NCI-H2171 treated with DMSO at 0.1 percent for 48 hours (cell line): Measurements from ENCODE around the gene BCL2L1.

Experiments used
- DNase-seq: peaks from one replicate; lab custom pipeline; 2025; lab: John Stamatoyannopoulos, UW

Gene BCL2L1

DNA sequence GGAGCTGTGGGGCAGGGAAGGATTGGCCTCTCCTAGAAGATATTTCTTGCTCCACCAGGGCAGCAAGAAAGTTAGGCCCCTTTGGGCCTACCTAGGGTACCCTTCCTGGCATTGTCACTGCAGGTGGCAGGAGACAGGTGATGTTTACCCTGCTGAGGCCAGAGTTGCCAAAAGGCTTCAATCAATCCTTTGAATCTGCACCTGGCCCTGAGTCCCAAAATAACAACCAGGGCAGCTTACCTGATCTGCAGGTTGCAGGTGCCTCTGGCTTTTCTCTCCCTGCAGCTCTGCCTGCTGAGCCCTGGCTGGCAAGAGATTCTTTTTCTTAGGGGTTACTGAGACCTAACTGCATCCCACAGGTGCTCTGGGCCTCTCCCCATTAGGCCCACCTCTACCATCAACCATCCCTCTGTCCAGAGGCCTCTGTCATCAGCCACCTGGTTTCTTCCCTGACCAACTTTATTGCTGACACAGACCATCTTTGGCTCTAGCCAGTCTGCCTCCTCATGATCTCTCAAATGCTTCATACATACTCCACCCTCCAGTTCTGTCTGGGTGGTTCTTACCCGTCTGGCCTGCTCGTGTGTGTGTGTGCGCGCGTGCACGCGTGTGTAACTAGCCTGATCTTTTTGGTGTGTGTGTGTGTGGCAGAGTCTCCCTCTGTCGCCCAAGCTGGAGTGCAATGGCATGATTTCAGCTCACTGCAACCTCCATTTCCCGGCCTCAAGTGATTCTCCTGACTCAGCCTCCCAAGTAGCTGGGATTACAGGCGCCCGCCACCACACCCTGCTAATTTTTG is 13.7 kb downstream of the BCL2L1 start:
- peak; percentile 99 for DNase-seq

DNA sequence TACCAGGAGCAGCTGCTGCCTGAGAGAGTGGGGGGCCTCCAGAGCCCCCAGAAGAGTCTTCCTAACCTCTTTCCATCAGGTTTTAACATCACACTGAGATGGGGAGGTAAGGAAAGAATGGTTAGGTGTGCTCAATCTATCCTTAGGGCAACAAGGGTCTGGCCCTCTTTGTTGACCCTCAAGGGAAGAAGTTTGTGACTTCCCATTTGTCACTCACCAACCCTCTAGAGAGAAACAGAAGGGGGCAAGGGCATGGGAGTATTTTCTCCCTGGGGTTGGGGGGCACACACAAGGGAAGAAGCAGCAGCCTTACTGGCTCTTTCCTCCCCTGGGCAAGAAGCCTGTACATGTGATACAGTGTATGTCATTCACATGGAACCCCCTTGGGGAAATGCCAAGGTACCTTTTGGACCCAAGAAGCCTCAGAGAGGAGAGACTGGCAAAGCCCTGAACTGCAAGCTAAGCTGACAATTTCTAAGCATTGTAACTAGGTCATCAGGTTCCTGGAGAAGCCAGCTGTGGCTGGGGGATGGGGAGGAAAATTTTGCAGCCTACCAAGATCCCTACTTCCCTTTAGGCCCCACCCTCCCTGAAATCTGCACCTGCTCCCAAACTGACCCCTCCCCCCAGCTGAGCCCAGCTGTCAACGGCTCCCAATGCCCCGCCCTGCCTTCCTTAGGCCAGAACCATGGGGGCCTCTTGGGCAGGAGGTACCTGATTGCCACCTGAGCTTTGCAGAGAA is 14.5 kb downstream of the BCL2L1 start:
- DNase-seq: peak; percentile 99

DNA sequence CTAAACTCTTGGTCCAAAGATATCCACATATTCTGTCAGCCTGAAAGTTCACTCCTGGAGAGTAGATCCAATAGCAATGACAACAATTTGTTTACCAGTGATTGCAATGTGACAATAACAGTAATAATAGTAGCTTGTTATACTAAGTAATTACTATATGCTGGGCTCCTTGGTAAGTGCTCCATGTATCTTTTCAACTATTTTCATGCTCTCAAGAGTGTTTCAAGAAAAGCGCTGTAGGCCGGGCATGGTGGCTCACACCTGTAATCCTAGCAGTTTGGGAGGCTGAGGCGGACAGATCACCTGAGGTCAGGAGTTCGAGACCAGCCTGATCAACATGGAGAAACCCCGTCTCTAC is 15.4 kb downstream of the BCL2L1 start:
- no peak for DNase-seq

DNA sequence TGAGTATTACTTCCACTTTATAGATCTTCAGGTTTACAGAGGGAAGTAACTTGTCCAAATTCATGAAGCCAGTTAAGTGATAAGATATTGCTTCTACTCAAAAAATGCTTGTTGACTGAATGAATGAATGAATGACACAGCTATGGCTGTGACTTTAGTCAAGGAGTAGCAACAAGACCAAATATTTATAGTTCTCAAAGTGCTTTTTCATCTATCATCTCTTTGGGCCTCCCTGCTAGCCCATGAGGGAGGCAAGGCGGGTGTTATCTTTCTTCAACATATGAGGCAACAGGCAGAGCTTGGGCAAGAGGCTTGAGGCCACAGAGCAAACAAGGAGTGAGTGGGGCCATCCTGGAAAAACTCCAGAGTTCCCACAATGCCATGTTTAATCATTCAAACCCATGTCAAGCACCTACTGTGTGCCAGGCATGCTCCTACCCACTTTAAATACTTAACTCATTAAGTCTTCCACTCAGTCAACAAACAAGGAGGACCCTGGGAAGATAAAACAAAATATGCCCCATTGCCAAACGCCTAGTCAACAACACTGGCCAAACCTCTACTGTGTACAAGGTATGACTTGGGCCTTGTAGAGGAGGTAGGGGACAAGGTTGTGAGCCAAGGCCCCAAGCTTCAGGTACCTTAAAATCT is 15.9 kb downstream of the BCL2L1 start:
- no peak for DNase-seq

DNA sequence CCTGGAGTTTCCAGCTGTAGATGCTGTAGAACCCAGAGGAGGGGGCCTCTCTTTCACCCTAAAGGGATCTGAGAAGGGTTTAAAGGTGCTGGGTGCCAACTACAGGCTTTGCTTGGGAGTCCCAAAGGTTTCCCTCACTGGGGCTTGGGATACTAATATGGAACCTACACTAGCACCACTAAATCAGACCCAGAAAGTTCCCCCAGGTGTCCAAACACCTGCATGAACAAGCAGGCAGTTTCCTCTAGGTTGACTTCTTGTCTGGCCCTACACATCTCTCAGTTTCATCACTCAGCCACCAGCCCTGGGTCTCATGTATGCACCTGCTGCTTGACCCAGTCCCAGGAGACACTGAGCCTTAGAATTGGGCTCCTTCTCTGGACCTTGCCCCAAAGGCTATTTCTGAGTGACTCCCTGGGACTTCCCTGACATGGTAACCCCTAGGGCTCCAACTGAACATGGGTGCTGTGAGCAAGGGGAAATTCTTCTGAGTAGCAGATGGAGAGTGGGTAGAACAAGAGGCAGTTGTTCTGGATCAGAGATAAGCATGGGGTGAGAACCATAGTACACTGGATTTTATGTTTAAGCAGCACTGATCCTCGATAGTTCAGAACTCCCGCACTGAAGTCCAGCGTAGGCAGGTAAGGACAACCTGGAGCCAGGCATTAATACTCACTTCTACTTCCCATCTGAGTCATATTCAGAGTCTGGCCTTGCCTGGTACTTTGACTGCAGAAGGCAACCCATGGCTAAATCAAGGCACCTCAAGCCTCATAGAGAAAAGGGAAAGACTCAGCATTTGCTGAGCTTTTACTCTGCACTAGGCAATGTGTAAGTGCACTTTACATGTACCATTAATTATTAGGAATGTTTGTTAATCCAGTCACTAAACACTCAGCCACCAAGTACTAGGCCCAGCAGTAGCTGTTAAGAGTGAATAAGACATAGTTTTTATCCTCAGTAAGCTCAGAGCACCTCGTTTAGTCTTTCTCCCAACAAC is 16.8 kb downstream of the BCL2L1 start:
- no peak for DNase-seq

DNA sequence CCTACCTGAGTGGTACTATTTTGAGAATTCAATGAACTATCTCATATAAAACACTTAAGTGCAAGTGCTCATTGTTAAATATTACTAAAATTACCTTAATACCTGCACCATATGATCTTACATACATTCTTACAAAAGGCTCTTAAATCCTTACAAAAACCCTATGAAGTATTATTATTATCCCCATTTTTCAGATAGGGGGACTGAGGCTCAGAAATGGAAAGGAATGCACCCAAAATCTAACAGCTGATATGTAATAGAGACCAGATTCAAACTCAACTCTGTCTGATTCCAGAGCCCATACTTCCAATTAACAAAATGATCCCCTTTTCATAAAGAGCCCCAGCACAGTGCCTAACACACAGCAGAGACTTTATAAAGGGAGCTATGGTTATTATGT is 17.5 kb downstream of the BCL2L1 start:
- DNase-seq: no peak

DNA sequence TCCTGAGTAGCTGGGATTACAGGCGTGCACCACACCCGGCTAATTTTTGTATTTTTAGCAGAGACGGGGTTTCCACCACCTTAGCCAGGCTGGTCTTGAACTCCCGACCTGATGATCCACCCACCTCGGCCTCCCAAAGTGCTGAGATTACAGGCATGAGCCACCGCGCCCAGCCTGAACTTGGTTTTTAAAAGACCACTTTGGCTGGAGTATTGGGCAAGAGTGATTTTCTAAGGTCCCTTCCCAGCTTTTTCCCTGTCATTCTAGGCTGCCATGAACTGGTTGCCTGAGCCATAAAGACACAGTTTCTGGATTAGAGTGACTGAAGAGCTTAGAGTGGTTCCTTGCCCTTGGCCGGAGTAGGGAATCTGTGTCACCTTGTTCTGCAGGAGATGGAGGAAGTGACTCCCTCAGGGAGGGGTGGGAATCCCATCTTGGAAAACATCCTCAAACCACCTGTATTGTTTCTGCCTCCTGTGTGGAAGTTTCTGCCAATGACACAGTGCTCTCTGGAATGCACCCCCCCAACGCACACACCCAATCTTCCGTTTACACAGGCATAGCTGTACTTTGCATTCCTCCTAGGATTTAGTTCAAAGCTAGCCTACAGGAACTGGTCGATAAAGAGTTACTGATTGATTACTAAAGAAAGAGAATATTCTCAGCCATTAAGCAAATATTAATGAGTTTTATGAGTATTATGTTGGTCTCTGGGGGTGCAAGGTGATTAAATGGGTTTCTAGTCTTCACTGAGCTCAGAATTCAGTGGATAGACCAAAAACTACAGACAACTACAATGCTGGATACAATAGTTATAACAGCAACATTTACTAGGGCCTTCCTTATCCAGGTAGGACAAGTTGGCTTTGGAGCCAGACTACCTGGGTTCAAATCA is 18.2 kb downstream of the BCL2L1 start:
- DNase-seq: no peak

DNA sequence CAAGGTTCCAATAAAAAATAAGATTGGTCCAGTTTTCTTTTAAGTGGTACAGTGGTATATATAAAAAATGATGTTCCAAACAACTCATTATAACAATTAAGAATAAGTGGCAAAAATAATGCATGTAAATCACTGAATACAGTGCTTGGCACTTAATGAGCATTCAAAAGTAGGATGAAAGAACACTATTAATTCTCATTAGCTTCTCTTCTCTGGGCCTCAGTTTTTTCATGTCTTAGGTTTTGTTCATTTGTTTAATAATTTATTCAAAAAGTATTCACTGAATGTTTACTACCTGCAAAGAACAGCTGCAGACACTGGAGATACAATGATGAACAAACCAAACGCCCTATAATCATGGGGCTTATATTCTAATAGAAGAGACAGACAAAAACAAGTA is 21.1 kb downstream of the BCL2L1 start:
- no peak for DNase-seq

DNA sequence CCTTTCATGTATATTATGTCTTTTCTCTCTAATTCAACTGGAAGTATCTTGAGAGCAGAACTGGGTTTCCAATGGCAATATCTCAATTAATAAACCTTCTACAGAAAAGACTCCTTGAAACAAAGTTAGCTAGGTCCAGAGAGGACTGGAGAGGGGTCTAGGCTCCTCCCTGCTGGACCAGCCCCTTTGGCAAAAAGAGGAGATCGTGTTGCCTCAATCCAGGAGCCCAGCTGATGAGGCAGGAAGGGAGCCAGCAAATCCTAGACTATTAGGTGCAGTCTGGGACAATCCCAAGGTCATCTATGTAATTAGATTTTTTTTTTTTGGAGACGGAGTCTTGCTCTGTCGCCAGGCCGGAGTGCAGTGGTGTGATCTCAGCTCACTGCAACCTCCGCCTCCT is 21.9 kb downstream of the BCL2L1 start:
- DNase-seq: no peak

DNA sequence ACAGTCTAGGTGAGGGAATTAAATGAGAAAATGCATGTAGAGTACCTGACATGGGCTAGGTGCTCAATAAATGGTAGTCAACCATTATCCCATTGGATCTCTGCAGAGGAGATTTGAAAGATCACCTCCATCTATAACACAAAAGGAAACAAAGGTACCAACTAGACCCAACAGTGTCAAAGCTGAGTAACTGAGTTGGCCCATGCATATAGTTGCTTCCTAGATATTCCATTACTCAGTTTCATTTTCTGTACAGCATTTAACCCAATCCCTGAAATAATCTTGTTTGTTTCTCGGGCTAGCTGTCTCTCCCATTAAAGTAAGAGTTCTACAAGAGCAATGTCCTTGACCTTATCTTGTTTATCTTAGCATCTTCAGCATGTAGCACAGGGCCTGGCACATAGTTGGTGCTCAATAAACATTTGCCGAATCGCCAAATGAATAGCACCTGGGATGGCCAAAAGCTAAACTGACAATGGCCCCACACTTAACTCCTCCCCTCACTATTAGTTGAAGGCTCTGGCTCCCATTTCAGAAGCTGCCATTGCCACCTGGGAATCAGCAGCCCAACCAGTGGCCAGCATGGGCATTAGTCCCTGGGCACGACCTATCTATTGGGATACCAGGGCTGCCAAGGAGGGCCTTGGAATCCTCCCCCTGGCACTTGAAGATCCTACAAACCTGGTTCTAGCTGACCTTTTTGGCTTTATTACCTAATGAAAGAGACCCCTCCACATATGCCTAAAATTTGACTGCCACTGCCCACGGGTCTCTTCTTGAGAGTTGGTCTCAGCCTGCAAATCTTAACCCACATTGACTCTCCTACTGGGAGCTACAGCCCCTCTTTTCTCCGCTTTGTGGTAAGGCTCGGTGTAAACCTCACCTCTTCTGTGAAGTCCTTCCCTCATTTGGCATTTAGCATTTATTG is 22.6 kb downstream of the BCL2L1 start:
- no peak for DNase-seq

DNA sequence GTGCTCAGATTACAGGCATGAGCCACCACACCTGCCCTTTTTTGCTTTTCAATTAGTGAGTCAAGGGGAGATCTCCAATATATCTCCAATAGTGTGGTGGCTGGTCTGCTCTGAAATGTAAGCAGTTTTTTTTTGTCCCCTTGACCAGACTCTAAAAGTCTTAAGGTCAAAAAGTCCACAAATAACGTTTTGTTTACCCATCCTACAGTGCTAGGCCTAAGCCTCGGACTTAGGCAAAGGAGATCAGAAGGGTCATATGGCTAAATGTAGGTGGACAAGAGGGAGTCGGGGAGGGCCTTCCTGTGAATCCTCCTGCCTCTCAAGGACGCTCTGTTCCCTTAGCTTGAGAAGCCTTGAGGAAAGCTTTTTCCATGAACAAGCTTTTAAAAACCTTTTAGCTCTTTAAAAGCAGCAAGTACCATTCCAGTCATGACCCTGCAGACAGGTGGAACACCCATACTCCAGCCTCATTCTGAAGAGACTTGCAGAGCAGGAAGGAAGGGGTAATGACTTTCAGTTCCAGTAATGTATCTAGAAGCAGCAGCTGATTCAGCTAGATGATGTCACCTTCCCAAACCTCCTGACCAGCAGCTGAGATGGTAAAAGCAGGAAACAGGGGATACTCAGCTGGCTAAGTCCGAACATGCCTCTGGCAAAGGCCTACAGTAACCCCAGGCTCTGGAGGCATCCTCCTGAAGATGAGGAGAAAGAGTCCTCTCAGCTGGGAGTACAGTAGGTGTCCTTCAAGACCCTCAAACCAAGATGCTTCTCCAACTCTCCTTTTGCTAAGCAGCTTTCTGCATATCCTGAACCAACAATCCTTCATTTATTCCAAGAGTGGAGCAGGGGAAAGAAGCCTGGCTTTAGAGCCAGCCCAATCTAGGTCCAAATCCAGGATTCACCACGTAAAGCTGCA is 23.6 kb downstream of the BCL2L1 start:
- peak; percentile 38 for DNase-seq

DNA sequence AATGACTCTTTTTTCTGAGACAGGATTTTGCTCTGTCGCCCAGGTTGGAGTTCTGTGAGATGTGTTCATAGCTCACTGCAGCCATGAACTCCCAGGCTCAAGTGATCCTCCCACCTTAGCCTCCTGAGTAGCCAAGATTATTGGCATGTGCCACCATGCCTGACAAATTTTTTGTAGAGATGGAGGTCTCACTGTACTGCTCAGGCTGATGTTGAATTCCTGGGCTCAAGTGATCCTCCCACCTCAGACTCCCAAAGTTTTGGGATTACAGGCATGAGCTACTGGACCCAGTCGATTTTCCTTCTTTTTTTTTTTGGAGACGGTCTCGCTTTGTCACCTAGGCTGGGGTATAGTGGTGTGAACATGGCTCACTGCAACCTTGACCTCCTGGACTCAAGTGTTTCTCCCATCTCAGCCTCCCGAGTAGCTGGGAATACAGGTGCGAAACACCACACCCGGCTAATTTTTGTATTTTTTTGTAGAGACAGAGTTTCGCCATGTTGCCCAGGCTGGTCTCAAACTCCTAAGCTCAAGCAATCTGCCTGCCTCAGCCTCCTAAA is 24.3 kb downstream of the BCL2L1 start:
- DNase-seq: no peak

DNA sequence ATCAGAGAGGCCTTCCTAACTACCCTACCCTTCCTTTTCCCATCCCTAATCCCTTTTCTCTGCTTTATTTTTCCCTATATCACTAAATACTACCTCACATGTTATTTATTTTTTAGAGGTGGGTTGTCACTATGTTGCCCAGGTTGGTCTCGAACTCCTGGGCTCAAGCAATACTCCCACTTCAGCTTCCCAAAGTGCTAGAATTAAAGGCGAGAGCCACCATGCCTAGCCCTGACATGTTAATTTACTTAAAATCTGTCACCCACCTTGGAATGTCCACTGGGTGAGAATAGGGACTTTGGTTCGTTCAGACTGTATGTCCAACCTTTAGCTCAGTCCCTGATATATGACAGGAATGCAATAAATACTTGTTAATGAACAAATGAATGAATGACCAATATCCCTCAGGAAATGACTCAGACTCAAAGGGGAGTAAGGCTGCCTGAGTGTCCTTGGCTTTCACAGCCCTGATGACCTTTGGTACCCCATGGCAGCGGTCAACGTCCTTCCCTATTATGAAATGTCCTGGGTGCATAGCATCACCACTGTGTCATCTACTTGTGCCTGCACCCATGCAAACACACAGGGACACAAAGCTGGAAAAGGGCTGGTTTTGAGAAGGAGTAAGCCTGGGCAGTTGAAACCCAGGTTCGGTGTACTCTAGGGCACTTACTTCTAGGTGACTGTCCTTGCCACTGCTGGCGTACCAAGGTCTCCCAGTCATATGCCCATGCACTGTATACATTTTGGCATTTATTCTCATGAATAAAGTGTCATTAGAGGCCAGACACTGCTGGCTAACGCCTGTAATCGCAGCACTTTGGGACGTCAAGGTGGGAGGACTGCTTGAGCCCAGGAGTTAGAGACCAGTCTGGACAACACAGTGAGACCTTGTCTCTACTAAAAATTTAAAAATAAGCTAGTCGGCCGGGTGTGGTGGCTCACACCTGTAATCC is 26.5 kb downstream of the BCL2L1 start:
- no peak for DNase-seq

DNA sequence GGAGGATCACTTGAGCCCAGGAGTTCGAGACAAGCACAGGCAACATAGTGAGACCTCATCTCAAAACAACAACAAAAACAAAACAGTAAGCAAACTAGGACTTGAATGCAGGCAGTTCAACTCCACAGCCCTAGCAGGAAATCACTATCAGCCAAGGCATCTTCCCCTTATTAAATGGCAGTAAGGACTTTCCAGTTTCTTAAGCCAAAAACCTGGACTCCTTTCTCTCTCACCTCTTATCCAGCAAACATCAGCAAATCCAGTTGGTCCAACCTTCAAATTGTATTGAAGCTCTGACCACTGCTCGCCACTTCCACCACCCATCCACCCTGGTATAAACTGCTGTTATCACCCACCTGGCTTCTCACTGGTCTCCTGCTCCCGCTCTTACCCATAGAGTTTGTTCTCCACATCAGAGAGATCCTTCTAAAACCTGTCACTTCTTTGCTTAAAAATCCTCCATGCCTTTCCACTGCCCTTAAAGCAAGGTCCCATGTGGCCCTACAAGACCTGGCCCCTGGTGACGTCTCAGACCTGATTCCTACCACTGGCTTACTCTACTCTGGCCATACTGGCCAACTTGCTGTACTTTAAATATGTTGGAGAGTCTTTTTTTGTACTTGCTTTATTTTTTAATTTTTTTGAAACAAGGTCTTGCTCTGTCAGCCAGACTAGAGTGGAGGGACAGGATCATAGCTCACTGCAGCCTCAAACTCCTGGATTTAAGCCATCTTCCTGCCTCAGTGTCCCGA is 27.6 kb downstream of the BCL2L1 start:
- no peak for DNase-seq

DNA sequence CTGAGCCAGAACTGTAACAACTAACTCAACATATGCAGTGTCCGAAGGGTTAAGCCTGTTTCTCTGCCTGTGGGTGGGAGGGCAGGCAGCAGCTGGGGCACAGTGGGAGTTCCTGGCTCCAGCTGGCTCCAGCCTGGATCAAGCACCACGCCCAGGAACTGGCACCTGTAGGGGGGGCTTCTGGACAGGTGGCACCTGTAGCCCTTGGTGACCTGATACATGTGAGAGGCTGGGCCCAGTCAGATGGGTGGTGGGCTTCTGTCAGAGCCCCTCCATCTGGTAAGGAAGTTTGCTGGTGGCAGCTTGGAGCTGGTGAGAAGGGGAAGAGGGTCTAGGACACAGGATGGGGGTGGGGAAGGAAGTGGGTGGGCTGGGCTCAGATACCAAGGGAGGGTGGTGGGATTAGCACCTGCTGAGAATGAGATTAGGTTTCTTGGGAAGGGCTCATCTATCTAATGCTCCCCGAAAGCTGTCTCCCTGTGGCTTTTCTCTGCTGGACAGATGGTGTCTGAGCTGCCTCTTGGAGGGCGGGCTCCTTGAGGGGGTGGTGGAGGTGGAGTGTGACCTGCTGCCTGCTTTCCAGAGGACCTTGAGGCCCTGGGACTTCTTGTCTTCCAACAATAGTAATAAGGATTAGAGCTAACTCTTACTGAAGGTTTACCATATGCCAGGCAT is 28.5 kb downstream of the BCL2L1 start:
- DNase-seq: peak; percentile 100

DNA sequence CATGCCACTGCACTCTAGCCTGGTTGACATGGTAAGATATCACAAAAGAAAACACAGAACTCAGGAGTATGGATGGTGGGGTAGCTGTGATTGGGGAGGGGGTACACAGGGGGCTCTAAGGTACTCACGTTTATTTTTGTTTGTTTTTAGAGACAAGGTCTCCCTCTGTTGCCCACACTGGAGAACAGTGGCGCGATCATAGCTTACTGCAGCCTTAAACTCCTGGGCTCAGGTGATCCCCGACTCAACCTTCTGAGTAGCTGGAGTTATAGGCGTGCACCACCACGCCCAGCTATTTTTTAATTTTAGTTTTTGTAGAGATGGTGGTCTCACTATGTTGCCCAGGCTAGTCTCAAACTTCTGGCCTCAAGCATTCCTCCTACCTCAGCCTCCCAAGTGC is 29.3 kb downstream of the BCL2L1 start:
- DNase-seq: no peak
